ENCODE data around the gene RAB5IF. TPM values are rescaled to one million over a fixed set of nuclear protein-coding genes. Genes with fewer than 3 reads are reported as not detected.

RAB5IF gene
- total and polyA plus RNA-seq, 2 of the 13 experiments (the other 11 are each of a cell fraction or from before 2014, with no cell fraction given): 261 to 305 TPM

DNA sequence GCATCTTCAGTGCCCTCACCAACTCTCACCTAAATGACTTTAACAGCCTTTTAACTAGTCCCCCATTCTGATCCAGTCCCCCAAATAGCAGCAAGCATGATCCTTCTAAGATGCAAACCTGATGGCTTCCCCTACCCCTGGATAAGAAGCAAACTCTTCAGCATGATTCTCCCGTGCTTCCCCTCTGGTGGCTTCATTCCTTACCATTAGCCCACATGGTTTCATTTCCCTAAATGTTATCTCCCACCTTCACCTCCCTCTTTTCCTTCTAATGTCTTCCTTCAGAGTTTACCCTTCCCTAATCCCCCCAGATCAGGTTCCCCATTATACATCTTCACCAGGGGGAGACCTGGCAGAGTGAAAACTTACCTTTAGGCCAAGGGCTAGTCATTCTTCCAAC, 4.0 kb upstream of the RAB5IF start (continued):
- TF ChIP-seq ZSCAN25 (CRISPR knock-in tag; IDR thresholded peaks at IDR 0.05) (no peak), ZNF10 (CRISPR knock-in tag; IDR thresholded peaks at IDR 0.05; ENCODE audit: borderline replicate concordance, low read depth) (no peak), AKAP8 (CRISPR knock-in tag; IDR thresholded peaks at IDR 0.05) (no peak), CHCHD3 (CRISPR knock-in tag; IDR thresholded peaks at IDR 0.05) (no peak), FOXP1 (IDR thresholded peaks at IDR 0.05) (no peak), FOXP1 (CRISPR knock-in tag; IDR thresholded peaks at IDR 0.05) (no peak), ZNF7 (CRISPR knock-in tag; IDR thresholded peaks at IDR 0.05) (no peak), GZF1 (CRISPR knock-in tag; IDR thresholded peaks at IDR 0.05) (no peak), SRF (IDR thresholded peaks at IDR 0.05; ENCODE audit: low read depth, low read length) (no peak)
- TF ChIP-seq, protein P1, sequence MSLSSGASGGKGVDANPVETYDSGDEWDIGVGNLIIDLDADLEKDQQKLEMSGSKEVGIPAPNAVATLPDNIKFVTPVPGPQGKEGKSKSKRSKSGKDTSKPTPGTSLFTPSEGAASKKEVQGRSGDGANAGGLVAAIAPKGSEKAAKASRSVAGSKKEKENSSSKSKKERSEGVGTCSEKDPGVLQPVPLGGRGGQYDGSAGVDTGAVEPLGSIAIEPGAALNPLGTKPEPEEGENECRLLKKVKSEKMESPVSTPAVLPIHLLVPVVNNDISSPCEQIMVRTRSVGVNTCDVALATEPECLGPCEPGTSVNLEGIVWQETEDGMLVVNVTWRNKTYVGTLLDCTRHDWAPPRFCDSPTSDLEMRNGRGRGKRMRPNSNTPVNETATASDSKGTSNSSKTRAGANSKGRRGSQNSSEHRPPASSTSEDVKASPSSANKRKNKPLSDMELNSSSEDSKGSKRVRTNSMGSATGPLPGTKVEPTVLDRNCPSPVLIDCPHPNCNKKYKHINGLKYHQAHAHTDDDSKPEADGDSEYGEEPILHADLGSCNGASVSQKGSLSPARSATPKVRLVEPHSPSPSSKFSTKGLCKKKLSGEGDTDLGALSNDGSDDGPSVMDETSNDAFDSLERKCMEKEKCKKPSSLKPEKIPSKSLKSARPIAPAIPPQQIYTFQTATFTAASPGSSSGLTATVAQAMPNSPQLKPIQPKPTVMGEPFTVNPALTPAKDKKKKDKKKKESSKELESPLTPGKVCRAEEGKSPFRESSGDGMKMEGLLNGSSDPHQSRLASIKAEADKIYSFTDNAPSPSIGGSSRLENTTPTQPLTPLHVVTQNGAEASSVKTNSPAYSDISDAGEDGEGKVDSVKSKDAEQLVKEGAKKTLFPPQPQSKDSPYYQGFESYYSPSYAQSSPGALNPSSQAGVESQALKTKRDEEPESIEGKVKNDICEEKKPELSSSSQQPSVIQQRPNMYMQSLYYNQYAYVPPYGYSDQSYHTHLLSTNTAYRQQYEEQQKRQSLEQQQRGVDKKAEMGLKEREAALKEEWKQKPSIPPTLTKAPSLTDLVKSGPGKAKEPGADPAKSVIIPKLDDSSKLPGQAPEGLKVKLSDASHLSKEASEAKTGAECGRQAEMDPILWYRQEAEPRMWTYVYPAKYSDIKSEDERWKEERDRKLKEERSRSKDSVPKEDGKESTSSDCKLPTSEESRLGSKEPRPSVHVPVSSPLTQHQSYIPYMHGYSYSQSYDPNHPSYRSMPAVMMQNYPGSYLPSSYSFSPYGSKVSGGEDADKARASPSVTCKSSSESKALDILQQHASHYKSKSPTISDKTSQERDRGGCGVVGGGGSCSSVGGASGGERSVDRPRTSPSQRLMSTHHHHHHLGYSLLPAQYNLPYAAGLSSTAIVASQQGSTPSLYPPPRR (CRISPR knock-in tag; IDR thresholded peaks at IDR 0.05; ENCODE audit: borderline replicate concordance): no peak

Measured in HepG2 (cell line).